NCI-H146 treated with DMSO at 0.1 percent for 48 hours (cell line): Measurements from ENCODE around the gene BMS1.
"Not testable (repeated sequence)": the region's sequence is repeated elsewhere in the genome, so short reads cannot be mapped to it uniquely, and the experiment has no call there.

ENCODE experiments used
- DNase-seq: peaks from one replicate; lab custom pipeline; 2025; ENCODE audit not compliant: unreplicated experiment; lab: John Stamatoyannopoulos, UW

The BMS1 gene, protein sequence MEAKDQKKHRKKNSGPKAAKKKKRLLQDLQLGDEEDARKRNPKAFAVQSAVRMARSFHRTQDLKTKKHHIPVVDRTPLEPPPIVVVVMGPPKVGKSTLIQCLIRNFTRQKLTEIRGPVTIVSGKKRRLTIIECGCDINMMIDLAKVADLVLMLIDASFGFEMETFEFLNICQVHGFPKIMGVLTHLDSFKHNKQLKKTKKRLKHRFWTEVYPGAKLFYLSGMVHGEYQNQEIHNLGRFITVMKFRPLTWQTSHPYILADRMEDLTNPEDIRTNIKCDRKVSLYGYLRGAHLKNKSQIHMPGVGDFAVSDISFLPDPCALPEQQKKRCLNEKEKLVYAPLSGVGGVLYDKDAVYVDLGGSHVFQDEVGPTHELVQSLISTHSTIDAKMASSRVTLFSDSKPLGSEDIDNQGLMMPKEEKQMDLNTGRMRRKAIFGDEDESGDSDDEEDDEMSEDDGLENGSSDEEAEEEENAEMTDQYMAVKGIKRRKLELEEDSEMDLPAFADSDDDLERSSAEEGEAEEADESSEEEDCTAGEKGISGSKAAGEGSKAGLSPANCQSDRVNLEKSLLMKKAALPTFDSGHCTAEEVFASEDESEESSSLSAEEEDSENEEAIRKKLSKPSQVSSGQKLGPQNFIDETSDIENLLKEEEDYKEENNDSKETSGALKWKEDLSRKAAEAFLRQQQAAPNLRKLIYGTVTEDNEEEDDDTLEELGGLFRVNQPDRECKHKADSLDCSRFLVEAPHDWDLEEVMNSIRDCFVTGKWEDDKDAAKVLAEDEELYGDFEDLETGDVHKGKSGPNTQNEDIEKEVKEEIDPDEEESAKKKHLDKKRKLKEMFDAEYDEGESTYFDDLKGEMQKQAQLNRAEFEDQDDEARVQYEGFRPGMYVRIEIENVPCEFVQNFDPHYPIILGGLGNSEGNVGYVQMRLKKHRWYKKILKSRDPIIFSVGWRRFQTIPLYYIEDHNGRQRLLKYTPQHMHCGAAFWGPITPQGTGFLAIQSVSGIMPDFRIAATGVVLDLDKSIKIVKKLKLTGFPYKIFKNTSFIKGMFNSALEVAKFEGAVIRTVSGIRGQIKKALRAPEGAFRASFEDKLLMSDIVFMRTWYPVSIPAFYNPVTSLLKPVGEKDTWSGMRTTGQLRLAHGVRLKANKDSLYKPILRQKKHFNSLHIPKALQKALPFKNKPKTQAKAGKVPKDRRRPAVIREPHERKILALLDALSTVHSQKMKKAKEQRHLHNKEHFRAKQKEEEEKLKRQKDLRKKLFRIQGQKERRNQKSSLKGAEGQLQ

DNA sequence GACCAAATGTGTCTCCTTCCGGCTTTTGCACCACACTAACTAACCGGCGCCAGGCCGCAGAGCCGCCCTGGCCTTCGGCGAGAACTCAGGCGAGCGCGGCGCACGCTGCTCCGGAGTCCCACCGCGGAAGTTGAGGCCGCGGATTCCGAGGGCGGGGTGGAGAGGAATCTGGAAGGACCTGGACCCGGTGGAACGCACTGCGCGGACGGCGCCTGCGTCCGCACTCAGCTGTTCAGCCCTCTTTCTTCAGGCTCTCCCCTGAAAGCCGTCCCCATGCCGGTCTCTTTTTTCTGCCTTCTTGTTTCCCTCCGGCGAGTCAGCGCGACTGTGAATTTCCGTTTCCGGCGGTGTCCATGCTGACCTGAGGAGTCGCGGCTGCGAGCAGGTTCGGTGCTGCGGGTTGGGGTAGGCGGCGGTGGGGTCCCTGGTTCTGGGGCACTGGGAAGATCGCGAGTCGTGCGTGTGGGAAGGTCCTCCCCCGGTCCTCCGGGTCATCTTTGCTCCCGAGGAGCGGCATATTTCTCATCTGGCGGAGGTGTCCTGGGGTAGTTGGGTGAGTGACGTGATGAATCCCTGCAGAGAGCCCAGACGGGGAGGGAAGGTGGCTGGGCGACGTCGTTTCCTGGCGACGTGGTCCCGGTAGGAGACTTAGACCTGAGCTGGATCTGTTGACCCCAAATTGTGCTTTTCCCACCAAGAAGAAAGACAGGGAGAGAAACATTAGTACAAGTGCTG, at the start of gene BMS1:
Gene BMS1 (plus strand): TSS at position 350 of the 735 bp plus-strand sequence. CDS start 1,600 bp downstream, outside the sequence.
- DNase-seq = peak; percentile 83

GRCh38 chr10:42734536-42734935, 48.1 kb upstream of the BMS1 start:
- DNase-seq = no peak

DNA sequence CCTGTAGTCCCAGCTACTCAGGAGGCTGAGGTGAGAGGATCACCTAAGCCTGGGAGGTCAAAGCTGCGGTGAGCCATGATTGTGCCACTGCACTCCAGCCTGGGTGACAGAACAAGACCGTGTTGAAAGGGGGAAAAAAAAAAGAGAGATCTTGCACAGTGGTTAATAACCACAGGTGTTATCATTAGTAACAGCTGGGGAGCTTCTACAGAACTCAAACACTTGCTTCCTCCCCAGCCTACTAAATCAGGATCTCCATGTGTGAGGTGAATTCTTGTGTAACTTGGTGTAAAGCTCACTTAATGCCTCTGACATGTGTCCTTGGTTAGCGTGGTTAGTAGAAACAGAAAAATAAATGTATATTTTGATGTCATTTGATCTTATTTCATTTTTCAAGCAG, 43.9 kb upstream of the BMS1 start:
- no peak for DNase-seq

DNA sequence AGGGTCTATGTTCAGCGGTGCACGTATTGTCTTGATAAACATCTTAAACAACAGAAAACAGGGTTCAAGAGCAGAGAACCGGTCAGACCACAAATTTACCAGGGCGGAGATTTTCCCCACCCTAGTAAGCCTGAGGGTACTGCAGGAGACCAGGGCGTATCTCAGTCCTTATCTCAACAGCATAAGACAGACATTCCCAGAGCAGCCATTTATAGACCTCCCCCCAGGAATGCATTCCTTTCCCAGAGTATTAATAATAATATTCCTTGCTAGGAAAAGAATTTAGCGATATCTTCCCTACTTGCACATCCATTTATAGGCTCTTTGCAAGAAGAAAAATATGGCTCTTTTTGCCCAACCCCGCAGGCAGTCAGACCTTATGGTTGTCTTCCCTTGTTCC, 41.1 kb upstream of the BMS1 start:
- DNase-seq = not testable (repeated sequence)

- no peak for DNase-seq
Observed at GRCh38 chr10:42743697-42744096, 38.9 kb upstream of the BMS1 start.

DNA sequence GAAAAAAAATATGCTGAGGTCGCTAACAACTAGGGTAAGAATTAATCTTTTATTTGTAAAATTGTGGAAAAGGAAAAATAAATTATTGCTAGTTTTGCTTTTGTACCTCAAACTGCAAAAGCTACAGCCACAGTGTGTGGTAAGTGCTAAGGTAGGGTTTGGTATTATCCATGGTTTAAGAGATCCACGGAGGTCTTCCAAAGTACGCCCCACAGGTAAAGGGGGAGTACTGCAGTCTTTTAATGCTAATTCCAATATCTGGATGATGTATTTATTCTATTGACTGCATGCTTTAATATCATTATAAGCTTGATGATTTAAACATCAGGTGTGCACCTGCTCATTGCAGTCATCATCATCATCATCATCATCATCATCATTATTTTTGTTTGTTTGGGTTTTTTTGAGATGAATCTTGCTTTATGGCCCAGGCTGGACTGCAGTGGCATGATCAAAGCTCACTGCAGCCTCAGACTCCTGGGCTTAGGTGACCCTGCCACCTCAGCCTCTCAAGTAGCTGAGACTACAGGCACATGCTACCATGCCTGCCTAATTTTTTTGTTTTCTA, 38.4 kb upstream of the BMS1 start:
- no peak for DNase-seq

GRCh38 chr10:42753126-42753506, 29.5 kb upstream of the BMS1 start:
- peak; percentile 21 for DNase-seq

DNA sequence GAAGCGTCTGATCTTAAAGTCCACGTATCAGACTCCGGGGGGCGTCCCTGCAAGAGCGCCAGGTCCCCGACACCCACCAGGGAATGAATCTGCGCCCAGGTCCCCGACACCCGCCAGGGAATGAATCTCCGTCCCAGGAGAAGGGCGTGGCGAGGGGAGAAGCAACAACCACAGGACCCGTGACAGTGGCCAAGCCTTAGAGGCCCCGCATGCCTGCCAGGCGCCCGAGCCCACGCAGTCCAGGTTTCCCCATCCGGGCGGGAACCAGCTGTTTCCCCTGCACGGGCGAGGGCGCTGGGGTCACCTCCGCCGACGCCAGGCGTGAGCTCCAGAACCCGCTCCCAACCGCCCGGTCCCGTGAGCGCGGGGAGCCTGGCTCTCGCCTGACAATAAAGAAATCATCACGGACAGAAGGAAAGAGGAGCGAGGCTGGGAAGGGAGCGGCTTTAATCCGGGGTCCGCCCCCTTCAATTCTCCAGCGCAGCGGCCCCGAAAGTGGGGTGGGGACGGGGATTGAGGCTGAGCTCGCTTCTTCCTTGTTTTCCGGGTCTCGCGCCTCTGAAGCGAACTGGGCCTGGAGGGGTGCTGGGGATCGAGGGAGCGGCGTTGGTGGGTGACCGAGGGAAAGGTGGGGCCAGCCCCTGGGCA, 29.0 kb upstream of the BMS1 start:
- no peak for DNase-seq

DNA sequence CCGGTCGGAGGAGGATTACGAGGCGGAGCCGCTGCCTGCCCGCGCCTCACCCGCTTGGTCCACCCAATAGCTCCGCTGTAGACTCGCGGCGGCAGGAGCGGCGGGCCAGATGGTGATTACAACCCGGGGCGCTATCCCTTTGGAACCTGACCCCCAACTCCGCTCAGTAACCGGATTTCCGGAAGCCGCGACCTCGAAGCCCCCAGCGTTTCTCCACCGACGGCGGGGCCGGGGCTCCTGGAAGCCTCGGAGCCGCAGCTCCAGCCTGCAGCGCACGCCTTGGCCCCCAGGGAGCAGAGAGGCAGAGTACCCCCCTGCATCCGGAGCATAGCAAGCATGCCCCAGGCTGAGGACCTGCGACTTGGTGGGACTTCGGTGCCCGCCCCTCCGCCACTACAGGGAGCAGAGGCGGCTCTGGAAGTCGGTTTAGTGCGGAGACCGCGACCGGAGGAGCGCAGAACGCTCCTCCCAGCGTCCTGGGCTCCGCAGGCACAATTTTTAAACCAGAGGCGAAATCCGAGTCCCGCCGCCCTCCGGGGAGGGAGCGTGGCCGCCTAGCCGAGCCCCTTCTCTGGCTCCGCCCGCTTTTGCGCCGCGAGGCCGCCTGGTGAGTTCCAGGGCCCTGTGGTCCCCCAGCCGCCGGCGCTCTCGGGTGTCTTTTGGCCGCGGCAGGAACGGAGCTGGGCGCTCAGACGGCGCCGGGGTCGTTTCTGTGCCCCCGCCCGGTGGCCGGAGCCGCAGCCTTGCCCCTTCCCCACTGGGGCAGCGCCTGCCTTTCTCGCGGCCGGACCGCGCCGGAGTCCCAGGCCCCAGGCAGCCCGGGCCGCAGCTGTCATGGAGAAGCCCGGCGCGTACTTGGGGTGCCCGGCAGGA, 28.2 kb upstream of the BMS1 start:
- DNase-seq = no peak

DNA sequence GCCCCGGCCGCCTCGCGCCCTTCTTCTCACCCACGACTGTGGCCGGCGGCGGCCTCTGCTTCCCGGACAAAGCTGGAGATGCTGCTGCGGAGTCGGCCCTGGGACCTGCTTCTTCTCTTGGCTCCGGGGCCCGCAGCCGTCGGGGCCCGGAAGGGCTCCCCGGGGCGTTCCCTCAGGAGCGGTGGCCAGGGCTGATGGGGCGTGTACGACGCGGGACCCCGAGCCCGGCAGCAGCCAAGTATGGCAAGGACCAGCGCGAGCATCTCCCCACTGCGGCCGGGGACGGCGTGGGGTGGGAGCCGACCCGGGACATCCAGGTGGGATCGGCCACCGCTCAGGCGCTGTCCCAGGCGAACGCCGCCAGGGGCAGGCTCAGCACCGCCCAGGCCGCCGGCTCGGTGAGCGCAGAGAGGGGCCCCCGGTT, 27.6 kb upstream of the BMS1 start:
- no peak for DNase-seq

DNA sequence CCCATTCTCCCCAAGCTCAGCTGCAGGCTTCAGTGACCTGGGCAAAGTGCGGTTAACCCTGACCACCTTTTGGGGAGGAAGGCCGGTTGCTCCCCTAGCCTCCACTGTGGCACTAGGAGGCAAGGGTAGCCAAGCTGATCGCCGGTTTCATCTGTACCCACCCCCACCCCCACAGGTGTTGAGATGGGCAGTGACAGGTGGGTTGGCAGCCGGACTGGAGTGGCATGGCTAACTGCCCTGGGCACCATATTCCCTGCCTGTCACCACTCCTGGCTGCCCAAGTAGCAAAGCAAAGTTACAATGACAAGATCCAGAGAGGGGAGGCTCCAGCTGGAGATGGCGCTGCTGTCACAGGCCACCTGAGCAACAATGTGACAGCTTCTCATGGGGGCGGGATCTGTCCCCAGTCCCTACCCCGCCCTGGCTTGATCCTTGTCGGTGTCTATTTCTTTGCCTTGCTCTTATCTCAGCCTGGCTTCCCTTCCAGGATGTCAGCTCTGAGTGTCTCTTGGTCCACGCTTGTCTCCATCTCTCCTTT, 27.0 kb upstream of the BMS1 start:
- DNase-seq = no peak

GRCh38 chr10:42767906-42768305, 14.7 kb upstream of the BMS1 start:
- no peak for DNase-seq

GRCh38 chr10:42768581-42769152, 13.9 kb upstream of the BMS1 start:
- DNase-seq = no peak

DNA sequence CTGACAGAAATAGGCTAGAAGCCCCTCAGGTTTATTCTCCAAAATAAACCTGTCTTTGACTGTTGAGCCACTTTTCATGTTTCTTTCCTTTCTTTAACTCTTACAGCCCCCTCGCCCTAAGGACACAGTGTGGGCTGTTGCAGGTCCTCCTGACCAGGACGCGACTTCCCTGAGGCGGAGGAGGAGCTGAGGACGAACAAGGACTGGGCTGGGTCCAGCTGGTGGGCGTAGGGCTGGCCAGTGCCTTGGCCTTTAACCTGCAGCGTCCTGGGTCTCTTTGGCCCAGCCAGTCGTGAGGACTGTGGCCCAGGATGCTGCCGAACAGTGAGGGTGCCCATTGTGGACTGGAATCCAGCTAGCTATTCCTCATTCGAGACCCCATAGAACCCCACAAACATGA, 13.4 kb upstream of the BMS1 start:
- no peak for DNase-seq

DNA sequence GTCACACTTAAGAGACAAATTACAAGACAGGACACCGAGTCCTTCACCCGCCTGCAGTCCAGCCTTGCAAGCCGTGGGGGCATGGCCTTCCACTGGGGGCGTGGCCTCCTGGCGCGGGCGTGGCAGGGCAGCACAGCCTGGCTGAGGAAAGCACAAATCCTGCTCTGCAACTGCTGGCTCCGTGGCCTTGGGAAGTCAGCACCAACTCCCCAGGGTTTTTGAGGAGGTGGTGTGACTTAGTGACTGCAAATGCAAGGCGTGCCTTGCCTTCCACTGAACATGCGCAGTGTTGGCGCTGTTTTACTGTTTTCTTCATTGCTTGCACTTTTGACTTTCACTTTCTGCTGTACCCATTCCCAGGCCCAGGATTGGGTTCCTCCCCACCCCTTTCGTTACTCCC, 12.9 kb upstream of the BMS1 start:
- no peak for DNase-seq

- DNase-seq = no peak
Observed at GRCh38 chr10:42776681-42777080, 5.9 kb upstream of the BMS1 start.

- DNase-seq = no peak
Observed at GRCh38 chr10:42780456-42780855, 2.1 kb upstream of the BMS1 start.

- no peak for DNase-seq
Observed at GRCh38 chr10:42781893-42782445, 626 bp upstream of the BMS1 start.
